GM19463 (cell line): ENCODE data around the gene FCER1G.

Source experiments
- ATAC-seq: cut with Tn5 transposase; IDR thresholded peaks from one replicate; pipeline ENCODE4 v1.9.1; 2021; ENCODE audit warnings: mild to moderate bottlenecking, moderate library complexity; ENCODE audit not compliant: unreplicated experiment

FCER1G gene

GRCh38 chr1:161260376-161261260 lies 45.5 kb downstream of the FCER1G start:
- no peak for ATAC-seq

DNA sequence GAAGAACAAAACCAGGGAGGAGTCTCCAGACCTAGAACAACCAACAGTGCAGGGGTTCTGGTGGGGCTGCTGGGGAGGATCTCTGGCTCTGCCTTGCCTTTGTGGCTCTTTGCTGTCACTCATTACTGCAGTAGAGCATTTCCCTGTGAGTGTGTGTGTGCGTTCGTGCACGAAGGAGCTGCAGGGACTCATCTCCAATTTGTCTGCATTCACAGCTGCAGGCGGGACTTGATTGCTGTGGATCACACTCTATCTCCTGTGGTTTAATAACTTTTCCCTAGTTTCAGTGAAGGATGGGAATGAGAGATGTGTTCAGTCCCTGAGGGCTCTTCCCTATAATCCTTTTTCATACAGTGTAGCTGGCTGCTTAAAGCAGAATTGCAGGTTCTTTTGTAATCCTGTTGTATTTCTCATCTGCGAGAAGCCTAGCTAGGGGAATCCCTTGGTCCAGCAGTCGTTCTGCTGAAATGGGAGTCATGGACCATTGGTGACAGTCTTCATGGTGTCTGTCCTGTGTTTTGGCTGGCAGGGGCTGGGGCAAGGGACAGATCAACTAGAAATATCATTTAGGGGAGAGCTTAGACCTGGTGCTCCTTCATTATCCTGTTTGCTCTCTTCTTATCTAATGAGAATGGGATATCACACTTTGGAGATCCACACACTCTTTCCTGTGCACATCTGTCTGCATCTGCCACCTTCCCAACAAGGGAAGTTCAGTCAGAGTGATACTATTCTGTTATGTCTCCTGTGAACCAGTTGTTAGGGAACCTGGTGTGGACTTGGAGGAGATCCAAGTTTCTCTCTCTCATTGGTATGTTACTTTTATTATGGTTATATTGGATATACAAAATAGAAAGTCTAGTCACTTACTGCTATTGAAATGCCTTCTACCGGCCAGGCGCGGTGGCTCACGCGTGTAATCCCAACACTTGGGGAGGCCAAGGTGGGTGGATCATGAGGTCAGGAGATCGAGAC lies 46.5 kb downstream of the FCER1G start:
- ATAC-seq: no peak

- ATAC-seq: no peak
Measured at GRCh38 chr1:161265305-161265704, 50.2 kb downstream of the FCER1G start.

GRCh38 chr1:161266202-161266601 lies 51.1 kb downstream of the FCER1G start:
- no peak for ATAC-seq

- ATAC-seq: no peak
Measured at GRCh38 chr1:161266836-161267235, 51.7 kb downstream of the FCER1G start.

DNA sequence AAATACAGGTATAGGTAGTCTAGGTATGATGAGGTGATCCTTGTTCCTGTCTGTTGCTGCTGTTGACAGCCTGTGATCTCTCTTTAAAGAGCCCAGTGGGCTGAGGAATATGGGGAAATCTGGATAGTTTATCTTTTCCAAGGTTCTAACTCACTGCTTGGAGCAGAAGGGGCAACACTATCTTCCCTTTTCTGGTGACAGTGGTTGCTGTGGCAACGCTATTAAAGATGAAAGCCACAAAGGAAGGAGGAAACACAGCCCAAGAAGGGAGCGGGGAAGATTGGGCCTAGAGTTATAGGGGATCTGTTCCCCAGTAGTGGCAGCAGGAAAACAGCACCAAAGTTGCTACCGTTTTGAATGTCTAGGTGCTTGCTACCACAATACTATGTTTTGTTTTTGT lies 52.2 kb downstream of the FCER1G start:
- no peak for ATAC-seq
